Measurements from ENCODE around the gene COTL1. TPM values are rescaled to one million over a fixed set of nuclear protein-coding genes. Genes with fewer than 3 reads are reported as not detected.

The COTL1 gene
- total RNA-seq, 1 experiment from 2014 or later = 102 TPM

- TF ChIP-seq FOXP4 (CRISPR knock-in tag; IDR thresholded peaks at IDR 0.05) = no peak
- TF ChIP-seq ZBTB43 (CRISPR knock-in tag; IDR thresholded peaks at IDR 0.05) = no peak
- no peak for TF ChIP-seq ZNF263 (CRISPR knock-in tag; IDR thresholded peaks at IDR 0.05; ENCODE audit: low read depth)
- TF ChIP-seq JAZF1 (CRISPR knock-in tag; IDR thresholded peaks at IDR 0.05) = no peak
- no peak for TF ChIP-seq KAT7 (CRISPR knock-in tag; IDR thresholded peaks at IDR 0.05; ENCODE audit: borderline replicate concordance)
- no peak for TF ChIP-seq TP53 (CRISPR knock-in tag; IDR thresholded peaks at IDR 0.05)
- TF ChIP-seq ZNF281 (CRISPR knock-in tag; IDR thresholded peaks at IDR 0.05) = no peak
- TF ChIP-seq, protein P1, sequence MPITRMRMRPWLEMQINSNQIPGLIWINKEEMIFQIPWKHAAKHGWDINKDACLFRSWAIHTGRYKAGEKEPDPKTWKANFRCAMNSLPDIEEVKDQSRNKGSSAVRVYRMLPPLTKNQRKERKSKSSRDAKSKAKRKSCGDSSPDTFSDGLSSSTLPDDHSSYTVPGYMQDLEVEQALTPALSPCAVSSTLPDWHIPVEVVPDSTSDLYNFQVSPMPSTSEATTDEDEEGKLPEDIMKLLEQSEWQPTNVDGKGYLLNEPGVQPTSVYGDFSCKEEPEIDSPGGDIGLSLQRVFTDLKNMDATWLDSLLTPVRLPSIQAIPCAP (CRISPR knock-in tag; IDR thresholded peaks at IDR 0.05) = no peak
- TF ChIP-seq, protein P2, sequence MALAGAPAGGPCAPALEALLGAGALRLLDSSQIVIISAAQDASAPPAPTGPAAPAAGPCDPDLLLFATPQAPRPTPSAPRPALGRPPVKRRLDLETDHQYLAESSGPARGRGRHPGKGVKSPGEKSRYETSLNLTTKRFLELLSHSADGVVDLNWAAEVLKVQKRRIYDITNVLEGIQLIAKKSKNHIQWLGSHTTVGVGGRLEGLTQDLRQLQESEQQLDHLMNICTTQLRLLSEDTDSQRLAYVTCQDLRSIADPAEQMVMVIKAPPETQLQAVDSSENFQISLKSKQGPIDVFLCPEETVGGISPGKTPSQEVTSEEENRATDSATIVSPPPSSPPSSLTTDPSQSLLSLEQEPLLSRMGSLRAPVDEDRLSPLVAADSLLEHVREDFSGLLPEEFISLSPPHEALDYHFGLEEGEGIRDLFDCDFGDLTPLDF (CRISPR knock-in tag; IDR thresholded peaks at IDR 0.05) = no peak
- TF ChIP-seq ZNF423 (CRISPR knock-in tag; IDR thresholded peaks at IDR 0.05) = no peak
- no peak for TF ChIP-seq SP1 (CRISPR knock-in tag; conservative IDR thresholded peaks at IDR 0.05)
These were observed 33.9 kb downstream of the COTL1 start (continued) for GRCh38 chr16:84583995-84584394.

GRCh38 chr16:84582958-84583516, 34.8 kb downstream of the COTL1 start:
- H3K9me3 Mint-ChIP-seq = no peaks in the 10 kb centered on the region
- ChIA-PET POLR2A (interaction anchor here (0.8 kb wide), 1 partner anchor 18 kb away, joined by 4 read pairs; no protein-coding TSS in a partner anchor), CTCF (interaction anchor here (1.0 to 1.5 kb wide), 4 partner anchors 9 to 77 kb away, joined by 3 read pairs; no protein-coding TSS in a partner anchor)
- ATAC-seq (no peak; the same call in 1 of the 2 replicates), DNase-seq (ENCODE audit: low spot score) (no peak)
- H3K36me3 Mint-ChIP-seq = no peaks in the 10 kb centered on the region; the same call in 1 of the 2 replicates
- H3K27ac Mint-ChIP-seq = peak overlapping the region; percentile 54
- peaks cover 15% of the 10 kb centered on the region for H3K4me1 Mint-ChIP-seq
- H3K4me3 Mint-ChIP-seq = no peak overlapping the region
- no peaks in the 10 kb centered on the region for H3K27me3 Mint-ChIP-seq (ENCODE audit: low read depth)
- no peak for TF ChIP-seq EMX1 (CRISPR knock-in tag; IDR thresholded peaks at IDR 0.05)
- no peak for TF ChIP-seq TEAD1 (CRISPR knock-in tag; IDR thresholded peaks at IDR 0.05)
- TF ChIP-seq PREB (CRISPR knock-in tag; IDR thresholded peaks at IDR 0.05; ENCODE audit: borderline replicate concordance) = no peak
- TF ChIP-seq NFYB (CRISPR knock-in tag; conservative IDR thresholded peaks at IDR 0.05; ENCODE audit: low read depth) = no peak
- TF ChIP-seq CTCF (IDR thresholded peaks at IDR 0.05) = no peak
- TF ChIP-seq GTF2I (CRISPR knock-in tag; conservative IDR thresholded peaks at IDR 0.05) = no peak
- no peak for TF ChIP-seq TCF7 (CRISPR knock-in tag; IDR thresholded peaks at IDR 0.05; ENCODE audit: low read depth)
- TF ChIP-seq ATF1 (CRISPR knock-in tag; IDR thresholded peaks at IDR 0.05) = no peak
- TF ChIP-seq ZNF219 (CRISPR knock-in tag; IDR thresholded peaks at IDR 0.05; ENCODE audit: borderline replicate concordance) = no peak
- no peak for TF ChIP-seq CBFB (CRISPR knock-in tag; IDR thresholded peaks at IDR 0.05; ENCODE audit: low read depth)
- TF ChIP-seq NFATC4 (CRISPR knock-in tag; IDR thresholded peaks at IDR 0.05) = no peak
- TF ChIP-seq, protein P3, sequence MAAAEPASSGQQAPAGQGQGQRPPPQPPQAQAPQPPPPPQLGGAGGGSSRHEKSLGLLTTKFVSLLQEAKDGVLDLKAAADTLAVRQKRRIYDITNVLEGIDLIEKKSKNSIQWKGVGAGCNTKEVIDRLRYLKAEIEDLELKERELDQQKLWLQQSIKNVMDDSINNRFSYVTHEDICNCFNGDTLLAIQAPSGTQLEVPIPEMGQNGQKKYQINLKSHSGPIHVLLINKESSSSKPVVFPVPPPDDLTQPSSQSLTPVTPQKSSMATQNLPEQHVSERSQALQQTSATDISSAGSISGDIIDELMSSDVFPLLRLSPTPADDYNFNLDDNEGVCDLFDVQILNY (CRISPR knock-in tag; IDR thresholded peaks at IDR 0.05) = no peak
- TF ChIP-seq, protein P4, sequence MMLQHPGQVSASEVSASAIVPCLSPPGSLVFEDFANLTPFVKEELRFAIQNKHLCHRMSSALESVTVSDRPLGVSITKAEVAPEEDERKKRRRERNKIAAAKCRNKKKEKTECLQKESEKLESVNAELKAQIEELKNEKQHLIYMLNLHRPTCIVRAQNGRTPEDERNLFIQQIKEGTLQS (CRISPR knock-in tag; conservative IDR thresholded peaks at IDR 0.05) = no peak

Data from WTC11 (cell line).